A549 (cell line): ENCODE measurements around the gene SETD3. TPM values are rescaled to one million over a fixed set of nuclear protein-coding genes. Genes with fewer than 3 reads are reported as not detected.

ENCODE experiments used
- ATAC-seq, 2 experiments: fragments of 200-7000 bp in 1 of 2; fragments of >200 bp in 1 of 2; cut with Nextera tagmentation in 1 of 2; cut with Tn5 transposase in 1 of 2; 3 replicates each; pipeline versions ENCODE4 v1.8.0 to v1.9.1; 2018 to 2020; ENCODE audit warnings: mild to moderate bottlenecking in 1 of 2, moderate library complexity in 1 of 2
- CTCF ChIA-PET: fragments of 300-600 bp; sonication (Branson Sonifier 250); formaldehyde crosslinking; extraction: SDS; loops from one replicate; lab custom pipeline; 2021; ENCODE audit warnings: antibody characterized with exemption, inconsistent platforms; lab: Yijun Ruan, JAX
- POLR2A ChIA-PET: fragments of 350-600 bp; formaldehyde crosslinking; extraction: SDS; loops from one replicate; lab custom pipeline; 2021; ENCODE audit warnings: antibody characterized with exemption, inconsistent platforms; lab: Yijun Ruan, JAX
- DNase-seq, 2 experiments: peaks; one replicate each; pipeline versions ENCODE4 v3.0.0 to v3.0.0-alpha.2; 2011 to 2016; ENCODE audit warnings: low read depth in 1 of 2, low spot score in 1 of 2
- FAIRE-seq: peaks from 2 replicates; lab custom pipeline; 2011; peaks lifted over from hg19 to GRCh38; lab: Jason Lieb, UNC
- H3K27ac ChIP-seq, 2 experiments: fragments of >200 bp; sonication (Bioruptor Twin); formaldehyde crosslinking; 3 replicates each; pipeline ENCODE4 v1.5.1; 2016 to 2017
- H3K4me1 ChIP-seq: fragments of >200 bp; sonication (Bioruptor Twin); formaldehyde crosslinking; 3 replicates; pipeline ENCODE4 v1.6.1; 2016
- H3K4me2 ChIP-seq: fragments of >200 bp; sonication (Bioruptor Twin); formaldehyde crosslinking; 3 replicates; pipeline ENCODE4 v1.6.1; 2016
- H3K4me3 ChIP-seq: fragments of >200 bp; sonication (Bioruptor Twin); formaldehyde crosslinking; 3 replicates; pipeline ENCODE4 v1.5.1; 2016
- H3K9me3 ChIP-seq: fragments of >200 bp; sonication (Bioruptor Twin); formaldehyde crosslinking; 3 replicates; pipeline ENCODE4 v1.6.1; 2016
- BCL3 ChIP-seq: fragments of >200 bp; sonication (Bioruptor Twin); formaldehyde crosslinking; IDR thresholded peaks from 3 replicates; pipeline ENCODE4 v1.6.1; 2016
- CBX8 ChIP-seq: fragments of 200-600 bp; sonication (generic); IDR thresholded peaks from 2 replicates; pipeline ENCODE4 v1.6.1; 2016
- CHD4 ChIP-seq: fragments of 200-600 bp; sonication (generic); IDR thresholded peaks from 2 replicates; pipeline ENCODE4 v1.6.1; 2016; ENCODE audit warnings: antibody characterized with exemption, mild to moderate bottlenecking, borderline replicate concordance
- E2F6 ChIP-seq: IDR thresholded peaks from 2 replicates; pipeline ENCODE4 v1.6.1; 2012; ENCODE audit warnings: low read depth, borderline replicate concordance
- EHF ChIP-seq: fragments of 250-450 bp; sonication (Bioruptor Pico); IDR thresholded peaks from 2 replicates; pipeline ENCODE4 v1.5.0; 2020; ENCODE audit warnings: mild to moderate bottlenecking
- HEYL ChIP-seq: fragments of 250-450 bp; sonication (Bioruptor Pico); IDR thresholded peaks from 2 replicates; pipeline ENCODE4 v1.8.0; 2021; ENCODE audit warnings: mild to moderate bottlenecking, moderate library complexity
- HOXA7 ChIP-seq: fragments of 250-450 bp; sonication (Bioruptor Pico); IDR thresholded peaks from 2 replicates; pipeline ENCODE4 v1.5.0; 2020; ENCODE audit warnings: mild to moderate bottlenecking, moderate library complexity
- HOXB5 ChIP-seq: fragments of 250-450 bp; sonication (Bioruptor Pico); IDR thresholded peaks from 2 replicates; pipeline ENCODE4 v1.5.0; 2020; ENCODE audit warnings: mild to moderate bottlenecking, moderate library complexity
- JUNB ChIP-seq: fragments of >200 bp; sonication (Bioruptor Twin); formaldehyde crosslinking; IDR thresholded peaks from 2 replicates; pipeline ENCODE4 v1.6.1; 2016
- KDM5A ChIP-seq: fragments of 200-600 bp; sonication (generic); IDR thresholded peaks from 2 replicates; pipeline ENCODE4 v1.6.1; 2016; ENCODE audit warnings: antibody characterized with exemption, mild to moderate bottlenecking
- MAFK ChIP-seq: fragments of 450-650 bp; IDR thresholded peaks from 2 replicates; pipeline ENCODE4 v1.6.1; 2014; ENCODE audit not compliant: partially characterized antibody
- MYC ChIP-seq: IDR thresholded peaks from 2 replicates; pipeline ENCODE4 v1.6.1; 2012; ENCODE audit warnings: mild to moderate bottlenecking, inconsistent platforms, low read length, improper control_type of control experiment, borderline replicate concordance
- NR3C1 ChIP-seq: fragments of >200 bp; sonication (Bioruptor Twin); formaldehyde crosslinking; IDR thresholded peaks from 3 replicates; pipeline ENCODE4 v1.6.1; 2017
- PBX3 ChIP-seq: IDR thresholded peaks from 2 replicates; pipeline ENCODE4 v1.6.1; 2012
- PHF8 ChIP-seq: fragments of 200-600 bp; sonication (generic); IDR thresholded peaks from 2 replicates; pipeline ENCODE4 v1.6.1; 2016; ENCODE audit warnings: low read depth, mild to moderate bottlenecking, antibody characterized with exemption, moderate library complexity, borderline replicate concordance
- RAD21 ChIP-seq, 2 experiments: fragments of >200 bp in 1 of 2; sonication (Bioruptor Twin) in 1 of 2; formaldehyde crosslinking in 1 of 2; IDR thresholded peaks in 1 of 2; conservative IDR thresholded peaks in 1 of 2; 2 replicates in 1 of 2; 3 replicates in 1 of 2; pipeline ENCODE4 v1.6.1; 2012 to 2018; ENCODE audit warnings: inconsistent platforms in 1 of 2
- RNF2 ChIP-seq: fragments of 200-600 bp; sonication (generic); IDR thresholded peaks from 2 replicates; pipeline ENCODE4 v1.6.1; 2016; ENCODE audit warnings: low read depth, mild to moderate bottlenecking, antibody characterized with exemption, moderate library complexity, borderline replicate concordance
- TFCP2L1 ChIP-seq: fragments of 250-450 bp; sonication (Bioruptor Pico); IDR thresholded peaks from 2 replicates; pipeline ENCODE4 v1.5.0; 2021; ENCODE audit warnings: mild to moderate bottlenecking
- ZC3H11A ChIP-seq: fragments of 450-650 bp; IDR thresholded peaks from 2 replicates; pipeline ENCODE4 v1.6.1; 2014; ENCODE audit warnings: antibody characterized with exemption, mild to moderate bottlenecking
- ZFP36 ChIP-seq: fragments of 450-650 bp; IDR thresholded peaks from 2 replicates; pipeline ENCODE4 v1.6.1; 2014; ENCODE audit warnings: borderline replicate concordance; ENCODE audit not compliant: partially characterized antibody
- WGBS: methylation state at CpG from one replicate; pipeline ENCODE4 v1.1.6; 2017; ENCODE audit errors: missing lambda C conversion rate; 5-methylcytosine and 5-hydroxymethylcytosine counted together
- polyA plus RNA-seq, 4 experiments: library from polyadenylated mRNA; depleted of rRNA in 3 of 4; stranded (reverse); fragments of >200 nt; fragmentation: RNase III in 1 of 4; extraction: RNeasy Plus Mini Kit Qiagen cat#74134 plus additional on column Dnase treatment in 1 of 4; gene quantifications; 2 replicates in 3 of 4; 3 replicates in 1 of 4; pipeline ENCODE4 v1.2.3, GENCODE V29; 2011 to 2017

SETD3 gene
- polyA plus RNA-seq, 2 of the 4 experiments (the other 2 are of a cell fraction), result 43.1 to 59.7 TPM

- FAIRE-seq, result no peak
- ChIA-PET CTCF (interaction anchor here (0.9 to 1.1 kb wide), 3 partner anchors 9 to 28 kb away, joined by 3 to 4 read pairs (median 3); no protein-coding TSS in a partner anchor), POLR2A (no interaction called here)
- ATAC-seq, result no peak
- Histone ChIP-seq H3K4me1 (peaks cover 17% of the 10 kb centered on the region), H3K4me2 (no peak overlapping the region), H3K27ac (no peak overlapping the region), H3K9me3 (no peaks in the 10 kb centered on the region), H3K4me3 (no peak overlapping the region)
- WGBS, result 89% methylated on average over 2 of the region's 2 CpGs
- TF ChIP-seq EHF (CRISPR knock-in tag), result no peak
- no peak for TF ChIP-seq BCL3
- TF ChIP-seq MYC, result no peak
- no peak for DNase-seq
Measured at GRCh38 chr14:99475660-99476059, 5.0 kb downstream of the SETD3 start.

- H3K4me1 ChIP-seq, result peaks cover 17% of the 10 kb centered on the region
- TF ChIP-seq MAFK (no peak), RAD21 (conservative IDR thresholded peaks at IDR 0.05 in 1 of 2, IDR thresholded peaks at IDR 0.05 in 1 of 2) (no peak), PBX3 (no peak), ZC3H11A (no peak), KDM5A (no peak), CBX8 (no peak), HOXA7 (no peak), ZFP36 (no peak), HEYL (CRISPR knock-in tag) (no peak), JUNB (no peak)
- ChIA-PET POLR2A (no interaction called here), CTCF (interaction anchor here (0.9 to 1.3 kb wide), 3 partner anchors 8 to 153 kb away, joined by 3 to 4 read pairs (median 3); no protein-coding TSS in a partner anchor)
- DNase-seq (no peak), FAIRE-seq (no peak), ATAC-seq (no peak)
- H3K4me2 ChIP-seq, result no peak overlapping the region
- H3K9me3 ChIP-seq, result no peaks in the 10 kb centered on the region
- H3K4me3 ChIP-seq, result no peak overlapping the region
- WGBS, result 92% methylated on average over 9 of the region's 9 CpGs
- H3K27ac ChIP-seq, result no peak overlapping the region
Measured at GRCh38 chr14:99475179-99475578, 5.5 kb downstream of the SETD3 start.

- no peak for TF ChIP-seq PHF8
- TF ChIP-seq E2F6, result no peak
- no peak for TF ChIP-seq HOXB5 (CRISPR knock-in tag)
- TF ChIP-seq JUNB, result no peak
- TF ChIP-seq TFCP2L1, result no peak
- TF ChIP-seq, all 56 proteins: peak for 0
- DNase-seq (no peak), ATAC-seq (no peak), FAIRE-seq (no peak)
- ChIA-PET CTCF (interaction anchor here (0.8 kb wide), 1 partner anchor 12 kb away, joined by 3 read pairs; no protein-coding TSS in a partner anchor), POLR2A (no interaction called here)
- Histone ChIP-seq H3K27ac (no peak overlapping the region), H3K4me1 (peaks cover 10% of the 10 kb centered on the region; the same call in 2 of the 3 replicates), H3K4me3 (no peak overlapping the region), H3K9me3 (no peaks in the 10 kb centered on the region), H3K4me2 (no peak overlapping the region)
- WGBS, result 86% methylated on average over 3 of the region's 3 CpGs
Measured at GRCh38 chr14:99473458-99473857, 7.2 kb downstream of the SETD3 start.

- Histone ChIP-seq H3K9me3 (no peaks in the 10 kb centered on the region), H3K4me3 (no peak overlapping the region), H3K4me2 (no peak overlapping the region), H3K4me1 (peaks cover 10% of the 10 kb centered on the region; the same call in 2 of the 3 replicates), H3K27ac (no peak overlapping the region)
- WGBS, result 83% methylated on average over 4 of the region's 4 CpGs
- no peak for ATAC-seq
- ChIA-PET POLR2A (interaction anchor here (2.1 kb wide), 1 partner anchor 8 kb away, joined by 7 read pairs; the partner anchor contains the start of genes CCNK and SETD3), CTCF (no interaction called here)
- no peak for FAIRE-seq
- TF ChIP-seq RNF2 (no peak), CHD4 (no peak), JUNB (no peak), E2F6 (no peak), NR3C1 (no peak), MAFK (no peak), TFCP2L1 (no peak), ZFP36 (no peak)
- TF ChIP-seq, all 56 proteins: peak for 0
- no peak for DNase-seq
Measured at GRCh38 chr14:99472937-99473336, 7.7 kb downstream of the SETD3 start.
